ENCODE data around the gene CAPN7.

The CAPN7 gene

DNA sequence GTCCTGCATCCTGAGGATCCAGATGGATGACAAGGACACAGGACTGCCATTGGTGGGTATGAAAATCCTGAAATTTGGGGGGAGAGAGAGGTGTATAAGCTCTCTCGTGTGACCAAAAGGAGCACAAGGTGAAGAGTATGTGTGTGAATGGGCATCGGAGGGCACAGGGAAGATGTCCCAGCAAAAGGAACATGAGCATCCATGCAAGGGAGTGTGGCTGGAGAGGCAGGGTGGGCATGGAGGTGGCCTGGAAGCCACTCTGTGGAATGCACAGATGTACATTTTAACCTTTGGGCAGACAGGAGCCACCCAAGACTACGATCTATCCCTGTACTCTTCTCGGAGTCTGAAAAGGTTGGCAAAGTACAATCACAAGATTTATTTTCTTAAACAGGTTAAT lies 54.5 kb downstream of the CAPN7 start:
- no peak for DNase-seq (ENCODE audit: low read depth)
- H3K4me3 ChIP-seq (ENCODE audit: low read depth, low read length), result no peak overlapping the region
- TF ChIP-seq MYC (IDR thresholded peaks at IDR 0.05; ENCODE audit: low read depth, low read length) (no peak), POLR2A (IDR thresholded peaks at IDR 0.05; ENCODE audit: extremely low read depth, insufficient read length) (no peak)
- TF ChIP-seq, protein P1, sequence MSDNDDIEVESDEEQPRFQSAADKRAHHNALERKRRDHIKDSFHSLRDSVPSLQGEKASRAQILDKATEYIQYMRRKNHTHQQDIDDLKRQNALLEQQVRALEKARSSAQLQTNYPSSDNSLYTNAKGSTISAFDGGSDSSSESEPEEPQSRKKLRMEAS (IDR thresholded peaks at IDR 0.05; ENCODE audit: low read depth, low read length), result no peak
- TF ChIP-seq, protein P2, sequence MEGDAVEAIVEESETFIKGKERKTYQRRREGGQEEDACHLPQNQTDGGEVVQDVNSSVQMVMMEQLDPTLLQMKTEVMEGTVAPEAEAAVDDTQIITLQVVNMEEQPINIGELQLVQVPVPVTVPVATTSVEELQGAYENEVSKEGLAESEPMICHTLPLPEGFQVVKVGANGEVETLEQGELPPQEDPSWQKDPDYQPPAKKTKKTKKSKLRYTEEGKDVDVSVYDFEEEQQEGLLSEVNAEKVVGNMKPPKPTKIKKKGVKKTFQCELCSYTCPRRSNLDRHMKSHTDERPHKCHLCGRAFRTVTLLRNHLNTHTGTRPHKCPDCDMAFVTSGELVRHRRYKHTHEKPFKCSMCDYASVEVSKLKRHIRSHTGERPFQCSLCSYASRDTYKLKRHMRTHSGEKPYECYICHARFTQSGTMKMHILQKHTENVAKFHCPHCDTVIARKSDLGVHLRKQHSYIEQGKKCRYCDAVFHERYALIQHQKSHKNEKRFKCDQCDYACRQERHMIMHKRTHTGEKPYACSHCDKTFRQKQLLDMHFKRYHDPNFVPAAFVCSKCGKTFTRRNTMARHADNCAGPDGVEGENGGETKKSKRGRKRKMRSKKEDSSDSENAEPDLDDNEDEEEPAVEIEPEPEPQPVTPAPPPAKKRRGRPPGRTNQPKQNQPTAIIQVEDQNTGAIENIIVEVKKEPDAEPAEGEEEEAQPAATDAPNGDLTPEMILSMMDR (IDR thresholded peaks at IDR 0.05; ENCODE audit: low read depth, low read length), result no peak

DNA sequence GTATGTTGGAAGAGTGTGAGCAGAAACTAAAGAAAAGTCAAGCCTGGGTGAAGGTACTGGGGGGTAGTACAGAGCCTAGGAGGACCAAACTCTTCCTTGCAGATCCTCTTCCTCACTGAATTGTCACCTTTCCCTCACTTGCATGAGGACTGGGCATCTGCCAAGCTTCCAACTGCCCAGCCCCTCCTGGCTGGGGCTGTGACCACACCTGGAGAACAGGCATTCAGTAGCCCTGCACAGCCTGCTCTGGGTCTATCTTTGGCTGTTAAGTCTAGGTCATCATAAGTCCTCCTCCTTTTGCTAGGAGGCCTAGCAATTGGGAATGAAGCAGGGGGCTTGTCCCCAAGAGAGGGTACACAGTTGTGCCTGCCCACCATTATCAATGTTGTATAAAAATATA lies 55.2 kb downstream of the CAPN7 start:
- no peak for DNase-seq (ENCODE audit: low read depth)
- no peak overlapping the region for H3K4me3 ChIP-seq (ENCODE audit: low read depth, low read length)
- TF ChIP-seq, protein P2 (IDR thresholded peaks at IDR 0.05; ENCODE audit: low read depth, low read length), result no peak
- no peak for TF ChIP-seq MYC (IDR thresholded peaks at IDR 0.05; ENCODE audit: low read depth, low read length)
- TF ChIP-seq, protein P1 (IDR thresholded peaks at IDR 0.05; ENCODE audit: low read depth, low read length), result no peak
- TF ChIP-seq POLR2A (IDR thresholded peaks at IDR 0.05; ENCODE audit: extremely low read depth, insufficient read length), result no peak

DNA sequence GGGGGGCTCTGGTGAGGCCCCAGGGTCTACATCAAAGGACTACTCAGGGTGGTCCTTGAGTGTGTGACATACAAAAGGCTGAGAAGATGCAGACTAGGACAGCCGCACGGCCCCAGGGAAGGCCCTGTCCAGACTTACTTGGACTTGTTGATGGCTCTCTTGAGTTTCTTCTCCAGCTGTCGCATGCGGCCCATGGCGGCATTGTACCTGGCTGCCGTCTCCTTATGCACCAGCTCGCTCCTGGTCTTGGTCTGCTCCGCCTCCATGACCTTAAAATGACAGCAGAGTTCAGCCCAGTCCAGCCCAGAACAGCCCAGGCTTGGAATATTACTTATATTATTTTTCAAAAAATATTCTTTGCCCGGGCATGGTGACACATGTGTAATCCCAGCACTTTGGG lies 56.0 kb downstream of the CAPN7 start:
- DNase-seq (ENCODE audit: low read depth), result no peak
- no peak overlapping the region for H3K4me3 ChIP-seq (ENCODE audit: low read depth, low read length)
- TF ChIP-seq, protein P1 (IDR thresholded peaks at IDR 0.05; ENCODE audit: low read depth, low read length), result no peak
- TF ChIP-seq MYC (IDR thresholded peaks at IDR 0.05; ENCODE audit: low read depth, low read length), result no peak
- TF ChIP-seq, protein P2 (IDR thresholded peaks at IDR 0.05; ENCODE audit: low read depth, low read length), result no peak
- no peak for TF ChIP-seq POLR2A (IDR thresholded peaks at IDR 0.05; ENCODE audit: extremely low read depth, insufficient read length)

DNA sequence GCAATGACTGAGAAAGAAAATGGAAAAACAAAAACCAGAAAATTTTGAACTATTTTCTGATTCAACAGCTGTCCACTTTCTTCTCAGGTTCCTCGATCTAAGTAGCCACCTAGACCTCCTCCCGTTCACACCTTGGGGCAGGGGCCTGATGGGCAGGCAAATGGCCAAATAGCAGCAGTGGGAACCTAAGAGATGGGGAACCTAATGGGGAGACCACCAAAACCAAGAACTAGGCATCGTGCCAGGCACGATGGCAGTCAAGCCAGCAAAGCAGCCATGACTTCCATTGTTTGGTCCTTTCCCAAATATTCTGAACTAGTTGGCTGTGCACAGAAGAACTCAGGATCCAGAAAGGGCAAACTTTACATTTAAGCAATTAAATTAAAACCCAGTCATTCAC lies 57.1 kb downstream of the CAPN7 start:
- DNase-seq (ENCODE audit: low read depth), result no peak
- TF ChIP-seq, protein P2 (IDR thresholded peaks at IDR 0.05; ENCODE audit: low read depth, low read length), result no peak
- TF ChIP-seq, protein P1 (IDR thresholded peaks at IDR 0.05; ENCODE audit: low read depth, low read length), result no peak
- TF ChIP-seq MYC (IDR thresholded peaks at IDR 0.05; ENCODE audit: low read depth, low read length), result no peak
- TF ChIP-seq POLR2A (IDR thresholded peaks at IDR 0.05; ENCODE audit: extremely low read depth, insufficient read length), result no peak
- H3K4me3 ChIP-seq (ENCODE audit: low read depth, low read length), result no peak overlapping the region

DNA sequence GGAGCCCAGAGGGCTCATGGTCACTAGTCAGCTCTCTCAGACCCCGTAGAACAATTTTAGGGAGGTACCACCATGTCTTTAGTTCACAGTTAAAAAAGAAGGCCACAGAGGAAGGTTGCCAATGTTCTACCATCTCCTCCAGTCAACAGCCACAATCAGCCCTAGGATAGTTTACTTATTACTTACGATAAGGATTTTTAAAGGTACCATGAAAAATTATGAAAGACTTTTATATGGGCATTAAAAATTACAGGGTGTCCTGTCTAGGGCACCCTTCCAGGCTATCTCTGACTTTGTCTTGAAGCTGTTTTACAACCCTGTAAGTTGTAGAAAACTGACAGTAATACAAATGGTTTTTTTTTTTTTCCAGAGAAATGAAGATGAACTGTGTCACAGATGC lies 57.9 kb downstream of the CAPN7 start:
- no peak for DNase-seq (ENCODE audit: low read depth)
- H3K4me3 ChIP-seq (ENCODE audit: low read depth, low read length), result no peak overlapping the region
- TF ChIP-seq, protein P1 (IDR thresholded peaks at IDR 0.05; ENCODE audit: low read depth, low read length), result no peak

DNA sequence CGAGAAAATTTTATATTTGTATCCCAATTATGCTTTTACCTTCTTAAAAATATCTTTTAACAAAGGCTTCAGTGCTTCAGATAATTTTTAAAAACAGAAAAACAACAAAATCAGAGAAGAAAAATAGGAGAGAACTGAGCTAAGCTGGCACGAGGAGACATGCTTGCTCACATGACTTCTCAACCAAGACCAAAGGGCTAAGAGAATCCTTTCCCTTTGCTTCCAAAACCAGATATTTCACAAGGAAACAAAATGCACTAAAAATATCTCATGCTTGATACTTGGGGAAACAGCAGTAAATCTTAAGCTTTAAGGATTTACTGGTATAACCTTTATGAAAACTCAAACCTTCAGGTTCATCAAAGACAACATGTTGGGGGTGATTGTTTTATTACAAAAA lies 58.4 kb downstream of the CAPN7 start:
- no peak for DNase-seq (ENCODE audit: low read depth)
- TF ChIP-seq, protein P2 (IDR thresholded peaks at IDR 0.05; ENCODE audit: low read depth, low read length), result no peak
- no peak for TF ChIP-seq POLR2A (IDR thresholded peaks at IDR 0.05; ENCODE audit: extremely low read depth, insufficient read length)
- TF ChIP-seq, protein P1 (IDR thresholded peaks at IDR 0.05; ENCODE audit: low read depth, low read length), result no peak
- TF ChIP-seq MYC (IDR thresholded peaks at IDR 0.05; ENCODE audit: low read depth, low read length), result no peak

More for the DNA sequence above, 58.4 kb downstream of the CAPN7 start:
- no peak overlapping the region for H3K4me3 ChIP-seq (ENCODE audit: low read depth, low read length)

Data from NB4 (cell line).